HG03432 (cell line): ENCODE data around the gene LETM1.
A peak's percentile ranks its signal among the peaks of the same experiment; 100 is the strongest.

Source experiments
- ATAC-seq: cut with Tn5 transposase; IDR thresholded peaks from one replicate; pipeline ENCODE4 v1.9.1; 2021; ENCODE audit warnings: mild to moderate bottlenecking, moderate library complexity; ENCODE audit not compliant: unreplicated experiment

The LETM1 gene

GRCh38 chr4:1830234-1830633 is 25.7 kb downstream of the LETM1 start:
- ATAC-seq: no peak

DNA sequence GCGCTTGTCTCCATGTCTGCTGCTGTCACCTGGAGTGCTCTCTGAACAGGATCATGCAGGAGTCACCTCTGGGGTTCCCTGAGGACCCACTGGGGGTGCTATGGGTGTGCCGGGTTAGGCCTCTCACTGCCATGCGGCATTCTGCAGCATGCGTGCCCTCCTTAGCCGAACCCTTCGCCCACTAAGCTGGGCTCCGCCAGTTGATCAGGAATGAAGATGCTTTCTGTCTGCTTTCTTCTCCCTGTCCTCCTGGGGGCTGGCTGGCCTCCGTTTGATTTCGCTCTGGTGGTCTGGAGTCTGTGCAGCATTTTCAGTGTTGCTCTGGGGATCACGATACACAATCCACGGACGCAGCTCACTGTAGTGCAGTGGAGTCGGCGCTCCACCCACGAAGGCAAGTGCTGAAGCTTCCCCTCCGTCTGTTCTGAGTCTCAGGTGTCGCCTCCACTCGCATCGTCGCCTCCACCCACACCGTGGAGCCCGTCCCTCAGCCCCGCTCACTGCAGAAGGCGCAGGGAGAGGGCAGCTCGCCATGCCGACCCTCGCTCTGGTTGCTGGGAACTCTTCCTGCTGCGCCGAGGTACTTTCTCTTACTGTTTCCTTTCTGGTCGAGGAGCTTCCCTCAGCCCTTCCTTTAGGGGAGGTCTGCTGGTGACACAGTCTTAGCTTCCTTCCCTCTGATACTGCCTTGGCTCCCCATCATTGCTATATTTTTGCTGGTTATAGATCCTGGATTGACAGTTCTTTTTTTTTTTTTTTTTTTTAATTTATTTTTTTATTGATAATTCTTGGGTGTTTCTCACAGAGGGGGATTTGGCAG is 29.2 kb downstream of the LETM1 start:
- no peak for ATAC-seq

- ATAC-seq: no peak
These were observed 30.6 kb downstream of the LETM1 start for GRCh38 chr4:1825326-1825725.

DNA sequence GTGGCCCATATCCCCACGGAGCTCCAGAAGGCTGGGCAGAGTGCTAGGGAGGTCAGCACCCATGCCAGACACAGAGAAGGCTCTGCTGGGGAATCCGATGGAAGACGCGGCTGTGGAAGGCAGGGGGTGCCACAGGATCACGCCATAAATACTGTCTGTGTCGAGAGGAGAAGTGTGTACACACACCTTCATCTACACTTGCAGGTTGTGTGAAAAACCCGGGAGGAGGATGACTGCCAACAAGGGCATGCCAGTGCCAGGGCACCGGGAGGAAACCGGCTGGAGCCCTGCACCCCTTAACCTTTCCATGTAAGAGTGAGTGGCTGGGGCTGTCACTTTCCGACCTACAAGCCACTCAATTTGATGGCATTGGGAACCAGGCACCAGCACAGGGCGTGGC is 31.2 kb downstream of the LETM1 start:
- no peak for ATAC-seq

DNA sequence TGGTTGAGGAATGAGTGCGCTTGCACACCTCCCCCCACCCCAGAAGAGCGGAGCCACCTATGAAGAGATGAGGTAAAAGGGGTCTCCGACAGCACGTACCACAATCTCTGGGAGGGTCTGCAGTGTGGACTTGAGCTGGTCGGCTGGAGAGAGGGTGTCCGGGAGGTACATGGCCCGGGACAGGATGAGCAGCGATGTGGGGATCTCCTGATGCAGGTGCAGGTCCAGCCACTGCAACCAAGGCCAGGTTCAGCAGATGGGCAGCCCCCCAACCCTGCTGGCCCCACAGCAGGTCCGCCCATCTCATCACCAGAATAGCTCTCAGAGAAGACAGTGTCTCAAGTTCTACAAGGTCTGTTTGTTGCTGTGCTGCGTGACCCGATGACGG is 32.4 kb downstream of the LETM1 start:
- no peak for ATAC-seq

- no peak for ATAC-seq
These were observed 33.1 kb downstream of the LETM1 start for GRCh38 chr4:1822568-1823544.

- ATAC-seq: no peak
These were observed 34.0 kb downstream of the LETM1 start for GRCh38 chr4:1821679-1822567.

- no peak for ATAC-seq
These were observed 36.1 kb downstream of the LETM1 start for GRCh38 chr4:1819816-1820215.

DNA sequence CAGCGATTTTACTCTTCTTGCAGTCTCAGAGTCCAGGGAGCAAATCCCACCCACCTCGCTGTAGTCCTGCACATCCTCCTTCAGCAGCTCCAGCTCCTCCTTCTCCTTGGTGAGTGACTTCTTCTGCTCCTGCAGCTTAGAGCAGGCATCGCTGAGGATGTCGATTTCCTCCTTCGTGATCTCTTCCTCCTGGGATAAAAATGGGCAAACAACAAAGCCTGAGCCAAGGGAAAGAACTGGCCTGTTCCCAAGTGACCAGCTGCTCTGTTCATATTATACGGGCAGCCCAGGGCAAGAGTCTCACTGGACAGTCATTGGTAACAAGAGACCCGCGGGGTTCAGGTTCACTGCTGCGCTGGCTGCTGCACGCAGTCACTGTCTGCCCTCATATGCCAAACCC is 36.7 kb downstream of the LETM1 start:
- no peak for ATAC-seq

DNA sequence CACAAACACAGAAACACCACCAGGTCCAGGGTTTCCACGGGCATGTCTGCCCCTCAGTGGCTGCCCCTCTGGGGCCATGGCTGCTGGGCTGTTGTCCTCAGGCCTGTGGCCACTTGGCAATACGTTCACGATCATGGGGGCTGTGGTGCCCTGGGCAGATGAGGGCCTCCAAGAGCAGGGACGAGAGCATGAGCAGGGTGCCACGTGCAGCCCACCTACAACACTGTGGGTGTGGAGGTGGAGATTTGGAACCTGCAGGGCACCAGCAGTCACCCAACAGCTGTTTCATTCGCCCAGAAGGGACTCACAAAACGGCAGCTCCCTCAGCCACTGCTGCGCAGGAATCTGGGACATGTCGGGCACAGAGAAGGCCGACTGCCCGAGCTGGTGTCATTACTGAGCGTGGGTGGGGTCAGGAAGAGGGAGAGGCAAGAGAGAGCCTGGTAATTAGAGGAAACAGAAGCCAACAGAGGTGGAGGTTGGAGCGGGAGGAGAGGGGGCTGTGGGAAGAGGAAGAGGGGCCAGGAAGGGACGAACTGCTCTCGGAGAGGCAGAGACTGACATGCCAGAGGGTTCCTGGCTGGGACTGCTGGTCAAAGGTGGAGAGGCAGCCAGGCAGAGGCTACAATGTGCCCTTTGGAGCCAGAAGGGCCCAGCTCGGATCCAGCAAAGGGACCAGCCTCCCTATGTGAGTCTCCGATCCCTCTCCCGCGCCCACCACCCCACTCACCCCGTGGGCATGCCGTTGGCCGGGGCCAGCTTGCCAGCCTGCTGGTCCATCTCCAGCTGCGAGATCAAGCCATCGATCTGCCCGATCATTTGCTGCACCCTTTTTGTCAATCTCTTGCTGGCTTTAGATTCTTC is 39.7 kb downstream of the LETM1 start:
- ATAC-seq: no peak

- no peak for ATAC-seq
These were observed 40.6 kb downstream of the LETM1 start for GRCh38 chr4:1815096-1815996.

DNA sequence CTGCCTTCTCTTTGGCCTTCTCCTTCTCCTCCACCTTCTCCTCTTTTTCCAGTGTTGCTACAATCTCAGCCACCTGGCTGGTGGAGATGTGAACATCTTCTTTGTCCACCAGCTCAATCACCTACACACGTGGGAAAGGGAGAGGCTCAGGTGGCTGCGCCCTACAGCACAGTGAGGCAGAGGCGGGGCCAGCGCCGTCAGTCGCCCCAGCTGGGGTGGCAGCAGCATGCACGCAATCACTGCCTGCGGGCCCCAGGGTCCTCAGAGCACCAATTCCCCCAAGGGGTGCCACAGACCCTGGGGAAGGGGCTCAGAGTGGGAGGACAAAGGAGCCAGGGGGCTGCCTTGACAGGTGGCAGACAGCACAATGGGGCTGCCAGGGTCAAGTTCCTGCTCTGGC is 41.5 kb downstream of the LETM1 start:
- ATAC-seq: no peak

DNA sequence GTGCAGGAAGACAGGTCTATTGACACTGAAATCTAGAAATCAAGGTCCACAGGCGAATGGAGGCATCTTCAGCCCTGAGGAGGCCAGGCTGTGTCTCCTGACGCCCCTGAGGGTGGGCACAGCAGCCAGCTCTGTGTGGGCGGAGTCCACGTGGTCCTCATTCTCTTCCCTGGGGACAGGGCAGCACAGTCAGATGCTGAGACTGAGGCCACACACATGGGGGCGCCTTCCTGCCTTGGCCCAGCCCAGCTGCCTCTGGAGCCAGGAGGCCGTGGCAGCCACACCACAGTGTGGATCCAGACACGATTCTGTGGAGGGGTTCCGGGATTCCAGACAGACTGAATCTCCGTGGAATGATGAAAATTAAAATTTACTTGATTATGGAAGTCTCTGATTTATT is 42.0 kb downstream of the LETM1 start:
- ATAC-seq: no peak

GRCh38 chr4:1813231-1813630 is 42.7 kb downstream of the LETM1 start:
- no peak for ATAC-seq

DNA sequence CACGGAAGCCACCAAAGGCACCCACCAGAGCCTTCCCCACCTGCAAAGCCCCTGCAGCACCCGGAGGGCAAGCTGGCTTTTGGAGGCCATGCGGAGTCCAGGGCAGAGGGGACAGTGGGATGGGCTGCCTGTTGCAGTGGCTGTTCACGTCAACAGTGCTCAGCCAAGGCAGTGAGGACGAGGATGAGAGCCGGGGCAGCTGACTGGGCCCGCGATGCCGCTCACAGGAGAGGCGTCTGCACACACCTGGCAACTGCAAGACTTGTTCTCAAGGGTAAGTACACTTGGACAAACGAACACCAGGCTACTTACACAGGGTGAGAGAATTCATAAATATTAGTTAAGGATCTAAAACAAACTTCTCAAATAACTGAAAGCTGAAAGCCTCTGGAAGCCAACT is 43.2 kb downstream of the LETM1 start:
- ATAC-seq: no peak

- ATAC-seq: no peak
These were observed 45.2 kb downstream of the LETM1 start for GRCh38 chr4:1810765-1811164.

GRCh38 chr4:1809754-1810502 is 46.0 kb downstream of the LETM1 start:
- peak; percentile 68 for ATAC-seq
